Mesenchymal stem cell (in vitro differentiated cells and primary cell): Measurements from ENCODE around the gene STK24.

Experiments
- DNase-seq: peaks from one replicate; pipeline ENCODE4 v3.0.0-alpha.2; 2013
- H2AFZ ChIP-seq: one replicate; pipeline ENCODE4 v1.6.1; 2013; ENCODE audit warnings: low read depth, mild to moderate bottlenecking, control low read depth, inconsistent platforms, low read length, moderate library complexity
- H2AK5ac ChIP-seq: 2 replicates; pipeline ENCODE4 v1.6.1; 2013; ENCODE audit warnings: low read length, moderate library complexity, mild to moderate bottlenecking, inconsistent platforms; ENCODE audit not compliant: severe bottlenecking
- H2BK120ac ChIP-seq: one replicate; pipeline ENCODE4 v1.6.1; 2013; ENCODE audit warnings: low read depth, mild to moderate bottlenecking, inconsistent platforms, low read length, moderate library complexity
- H2BK12ac ChIP-seq, 2 experiments: one replicate each; pipeline ENCODE4 v1.6.1; 2013; ENCODE audit warnings: inconsistent platforms in 2 of 2, low read length in 2 of 2, mild to moderate bottlenecking in 2 of 2, moderate library complexity in 2 of 2, control low read depth in 1 of 2
- H2BK15ac ChIP-seq: one replicate; pipeline ENCODE4 v1.6.1; 2013; ENCODE audit warnings: mild to moderate bottlenecking, low read depth, inconsistent platforms; ENCODE audit not compliant: poor library complexity, severe bottlenecking
- H2BK5ac ChIP-seq: 2 replicates; pipeline ENCODE4 v1.6.1; 2013; ENCODE audit warnings: low read depth, mild to moderate bottlenecking, low read length, control low read depth, inconsistent platforms; ENCODE audit not compliant: poor library complexity, severe bottlenecking
- H3K14ac ChIP-seq, 2 experiments: one replicate each; pipeline ENCODE4 v1.6.1; 2013; ENCODE audit warnings: inconsistent platforms in 2 of 2, low read length in 2 of 2, control low read depth in 1 of 2, mild to moderate bottlenecking in 1 of 2, moderate library complexity in 1 of 2
- H3K18ac ChIP-seq, 2 experiments: one replicate each; pipeline ENCODE4 v1.6.1; 2013; ENCODE audit warnings: inconsistent platforms in 2 of 2, low read length in 2 of 2, control low read depth in 1 of 2, low read depth in 1 of 2, mild to moderate bottlenecking in 1 of 2
- H3K23ac ChIP-seq, 2 experiments: one replicate each; pipeline ENCODE4 v1.6.1; 2013; ENCODE audit warnings: inconsistent platforms in 2 of 2, low read length in 2 of 2, mild to moderate bottlenecking in 2 of 2, moderate library complexity in 2 of 2, control low read depth in 1 of 2
- H3K27ac ChIP-seq: 2 replicates; pipeline ENCODE4 v1.5.1; 2013; ENCODE audit warnings: mild to moderate bottlenecking, moderate library complexity, low read length, control low read depth, inconsistent platforms; ENCODE audit not compliant: poor library complexity, severe bottlenecking
- H3K27me3 ChIP-seq, 2 experiments: 2 replicates each; pipeline versions ENCODE4 v1.6.1 to v1.7.0; 2013; ENCODE audit warnings: low read length in 2 of 2, mild to moderate bottlenecking in 2 of 2, moderate library complexity in 2 of 2, control low read depth in 1 of 2, inconsistent platforms in 1 of 2; ENCODE audit not compliant: control insufficient read depth in 1 of 2, insufficient read depth in 1 of 2
- H3K36me3 ChIP-seq, 2 experiments: 2 replicates each; pipeline versions ENCODE4 v1.6.1 to v1.7.0; 2013; ENCODE audit warnings: low read length in 2 of 2, control low read depth in 1 of 2, inconsistent platforms in 1 of 2, low read depth in 1 of 2, mild to moderate bottlenecking in 1 of 2; ENCODE audit not compliant: insufficient read depth in 2 of 2, control insufficient read depth in 1 of 2
- H3K4ac ChIP-seq, 2 experiments: one replicate each; pipeline ENCODE4 v1.6.1; 2013; ENCODE audit warnings: inconsistent platforms in 2 of 2, low read length in 2 of 2, mild to moderate bottlenecking in 2 of 2, moderate library complexity in 2 of 2, control low read depth in 1 of 2, low read depth in 1 of 2
- H3K4me1 ChIP-seq: 2 replicates; pipeline ENCODE4 v1.6.1; 2013; ENCODE audit warnings: low read depth, low read length, control low read depth; ENCODE audit not compliant: control insufficient read depth, insufficient read depth
- H3K4me2 ChIP-seq: 2 replicates; pipeline ENCODE4 v1.6.1; 2013; ENCODE audit warnings: low read length, mild to moderate bottlenecking, inconsistent platforms; ENCODE audit not compliant: poor library complexity, severe bottlenecking
- H3K4me3 ChIP-seq, 2 experiments: 2 replicates each; pipeline versions ENCODE4 v1.5.1 to v1.7.0; 2013; ENCODE audit warnings: low read length in 2 of 2, mild to moderate bottlenecking in 2 of 2, control low read depth in 1 of 2, low read depth in 1 of 2; ENCODE audit not compliant: insufficient read depth in 1 of 2
- H3K79me1 ChIP-seq: replicated peaks from 2 replicates; pipeline ENCODE4 v1.6.1; 2013; ENCODE audit warnings: mild to moderate bottlenecking, control low read depth, low read length, inconsistent platforms; ENCODE audit not compliant: poor library complexity, severe bottlenecking
- H3K9ac ChIP-seq: 2 replicates; pipeline ENCODE4 v1.7.0; 2013; ENCODE audit warnings: mild to moderate bottlenecking, low read length, moderate library complexity
- H3K9me3 ChIP-seq: 2 replicates; pipeline ENCODE4 v1.7.0; 2013; ENCODE audit warnings: mild to moderate bottlenecking, low read length; ENCODE audit not compliant: control insufficient read depth
- H4K8ac ChIP-seq: one replicate; pipeline ENCODE4 v1.6.1; 2013; ENCODE audit warnings: inconsistent platforms, mild to moderate bottlenecking, low read length, moderate library complexity
- H4K91ac ChIP-seq: one replicate; pipeline ENCODE4 v1.6.1; 2013; ENCODE audit warnings: mild to moderate bottlenecking, low read length, inconsistent platforms
- WGBS: methylation state at CpG from one replicate; pipeline ENCODE4 v1.1.7; 2013; ENCODE audit warnings: mixed read lengths; 5-methylcytosine and 5-hydroxymethylcytosine counted together

The STK24 gene

GRCh38 chr13:98535501-98536354 is 41.2 kb downstream of the STK24 start:
- Histone ChIP-seq H3K4me2 (no peak overlapping the region), H4K91ac (no peak overlapping the region), H2BK120ac (no peak overlapping the region), H2BK15ac (no peak overlapping the region), H3K27me3 (no peaks in the 10 kb centered on the region), H2BK5ac (no peak overlapping the region), H3K79me1 (peaks cover 43% of the 10 kb centered on the region), H3K14ac (no peak overlapping the region), H3K36me3 (peaks cover 0 to 17% of the 10 kb centered on the region in 2 experiments), H3K23ac (no peak overlapping the region), H4K8ac (no peak overlapping the region), H3K4me3 (no peak overlapping the region), H3K18ac (peak overlapping the region in 1 of 2 experiments; percentile 54), H2BK12ac (peak overlapping the region in 1 of 2 experiments; percentile 38), H3K27ac (no peak overlapping the region), H3K9me3 (no peaks in the 10 kb centered on the region), H2AK5ac (no peak overlapping the region), H3K4ac (no peak overlapping the region), H3K9ac (no peak overlapping the region), H2AFZ (no peak overlapping the region), H3K4me1 (peaks cover 13% of the 10 kb centered on the region)
- no peak for DNase-seq
- 93% methylated on average over 13 of the region's 13 CpGs for WGBS

- Histone ChIP-seq H3K23ac (no peak overlapping the region), H3K9me3 (no peaks in the 10 kb centered on the region), H2BK12ac (no peak overlapping the region), H3K9ac (no peak overlapping the region), H3K27me3 (no peaks in the 10 kb centered on the region), H3K36me3 (peaks cover 0 to 17% of the 10 kb centered on the region in 2 experiments), H2BK15ac (no peak overlapping the region), H3K4ac (no peak overlapping the region), H3K79me1 (peaks cover 44% of the 10 kb centered on the region), H3K4me3 (no peak overlapping the region), H3K14ac (no peak overlapping the region), H4K8ac (no peak overlapping the region), H3K18ac (no peak overlapping the region), H2BK120ac (no peak overlapping the region), H3K4me1 (peaks cover 13% of the 10 kb centered on the region), H3K27ac (no peak overlapping the region), H2AFZ (no peak overlapping the region), H2AK5ac (no peak overlapping the region), H2BK5ac (no peak overlapping the region), H3K4me2 (no peak overlapping the region), H4K91ac (no peak overlapping the region)
- 96% methylated on average over 7 of the region's 7 CpGs for WGBS
- DNase-seq: no peak
These were observed 42.1 kb downstream of the STK24 start for GRCh38 chr13:98534821-98535220.

- no peak overlapping the region for H3K4me2 ChIP-seq
- no peaks in the 10 kb centered on the region for H3K27me3 ChIP-seq
- H2BK15ac ChIP-seq: no peak overlapping the region
- H2BK12ac ChIP-seq: peak overlapping the region in 1 of 2 experiments; percentile 31
- no peak overlapping the region for H3K18ac ChIP-seq
- H3K9me3 ChIP-seq: no peaks in the 10 kb centered on the region
- no peak overlapping the region for H3K23ac ChIP-seq
- no peak overlapping the region for H3K14ac ChIP-seq
- H2AK5ac ChIP-seq: no peak overlapping the region
- no peak overlapping the region for H2BK5ac ChIP-seq
- H3K79me1 ChIP-seq: peaks cover 50% of the 10 kb centered on the region
- H3K27ac ChIP-seq: no peak overlapping the region
- H4K8ac ChIP-seq: peak overlapping the region; percentile 13
- H3K9ac ChIP-seq: no peak overlapping the region
- DNase-seq: no peak
- H3K36me3 ChIP-seq: peaks cover 0 to 16% of the 10 kb centered on the region in 2 experiments
- H3K4ac ChIP-seq: no peak overlapping the region
- no peak overlapping the region for H2AFZ ChIP-seq
- no peak overlapping the region for H2BK120ac ChIP-seq
- H3K4me3 ChIP-seq: no peak overlapping the region
- H4K91ac ChIP-seq: no peak overlapping the region
- 94% methylated on average over 9 of the region's 9 CpGs for WGBS
- peaks cover 14% of the 10 kb centered on the region for H3K4me1 ChIP-seq
These were observed 43.0 kb downstream of the STK24 start for GRCh38 chr13:98533912-98534311.

GRCh38 chr13:98532254-98532653 is 44.7 kb downstream of the STK24 start:
- no peak for DNase-seq
- Histone ChIP-seq H3K27ac (no peak overlapping the region), H3K4me1 (peaks cover 13% of the 10 kb centered on the region), H3K27me3 (no peaks in the 10 kb centered on the region), H3K9me3 (no peaks in the 10 kb centered on the region), H3K14ac (no peak overlapping the region), H2BK5ac (no peak overlapping the region), H2BK120ac (no peak overlapping the region), H3K79me1 (peaks cover 53% of the 10 kb centered on the region), H3K23ac (peak overlapping the region in 1 of 2 experiments; percentile 61), H4K8ac (no peak overlapping the region), H3K4ac (no peak overlapping the region), H2AK5ac (no peak overlapping the region), H3K36me3 (peaks cover 0 to 12% of the 10 kb centered on the region in 2 experiments), H4K91ac (no peak overlapping the region), H2BK12ac (no peak overlapping the region), H2BK15ac (no peak overlapping the region), H3K4me3 (no peak overlapping the region), H2AFZ (no peak overlapping the region), H3K18ac (no peak overlapping the region), H3K9ac (no peak overlapping the region), H3K4me2 (no peak overlapping the region)
- WGBS: 98% methylated on average over 3 of the region's 3 CpGs
